ENCODE results near the gene RAB25.
"Not testable (repeated sequence)": the region's sequence is repeated elsewhere in the genome, so short reads cannot be mapped to it uniquely, and the experiment has no call there.

The RAB25 gene

DNA sequence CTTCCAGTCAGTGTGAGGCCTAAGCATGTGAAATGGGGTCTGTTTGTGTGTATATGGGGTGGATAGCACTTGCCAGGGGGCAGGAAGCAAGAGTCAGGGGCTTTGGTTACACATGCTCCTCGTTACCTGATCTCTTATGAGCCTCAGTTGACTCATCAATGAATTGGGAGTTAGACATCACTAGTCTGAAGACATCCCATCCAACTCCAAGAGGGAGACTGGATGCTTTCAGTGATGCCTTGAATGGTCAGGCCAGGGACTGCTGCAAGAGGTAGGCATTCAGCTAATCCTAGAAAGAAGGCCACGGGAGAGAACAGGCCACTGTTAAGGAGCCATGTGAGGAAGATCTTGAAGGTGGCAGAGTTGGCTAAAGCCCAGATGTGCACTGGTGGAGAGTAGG lies 6.3 kb downstream of the RAB25 start:
- Histone ChIP-seq H3K4me3 (ENCODE audit: low read depth, low read length) (no peak overlapping the region), H3K36me3 (no peaks in the 10 kb centered on the region), H3K27me3 (ENCODE audit: insufficient read depth, low read depth, severe bottlenecking) (no peaks in the 10 kb centered on the region), H3K9me3 (ENCODE audit: severe bottlenecking) (no peaks in the 10 kb centered on the region), H3K27ac (no peak overlapping the region)
- DNase-seq = no peak
- TF ChIP-seq, protein P1, sequence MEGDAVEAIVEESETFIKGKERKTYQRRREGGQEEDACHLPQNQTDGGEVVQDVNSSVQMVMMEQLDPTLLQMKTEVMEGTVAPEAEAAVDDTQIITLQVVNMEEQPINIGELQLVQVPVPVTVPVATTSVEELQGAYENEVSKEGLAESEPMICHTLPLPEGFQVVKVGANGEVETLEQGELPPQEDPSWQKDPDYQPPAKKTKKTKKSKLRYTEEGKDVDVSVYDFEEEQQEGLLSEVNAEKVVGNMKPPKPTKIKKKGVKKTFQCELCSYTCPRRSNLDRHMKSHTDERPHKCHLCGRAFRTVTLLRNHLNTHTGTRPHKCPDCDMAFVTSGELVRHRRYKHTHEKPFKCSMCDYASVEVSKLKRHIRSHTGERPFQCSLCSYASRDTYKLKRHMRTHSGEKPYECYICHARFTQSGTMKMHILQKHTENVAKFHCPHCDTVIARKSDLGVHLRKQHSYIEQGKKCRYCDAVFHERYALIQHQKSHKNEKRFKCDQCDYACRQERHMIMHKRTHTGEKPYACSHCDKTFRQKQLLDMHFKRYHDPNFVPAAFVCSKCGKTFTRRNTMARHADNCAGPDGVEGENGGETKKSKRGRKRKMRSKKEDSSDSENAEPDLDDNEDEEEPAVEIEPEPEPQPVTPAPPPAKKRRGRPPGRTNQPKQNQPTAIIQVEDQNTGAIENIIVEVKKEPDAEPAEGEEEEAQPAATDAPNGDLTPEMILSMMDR (IDR thresholded peaks at IDR 0.05; ENCODE audit: low read depth, low read length) = no peak

DNA sequence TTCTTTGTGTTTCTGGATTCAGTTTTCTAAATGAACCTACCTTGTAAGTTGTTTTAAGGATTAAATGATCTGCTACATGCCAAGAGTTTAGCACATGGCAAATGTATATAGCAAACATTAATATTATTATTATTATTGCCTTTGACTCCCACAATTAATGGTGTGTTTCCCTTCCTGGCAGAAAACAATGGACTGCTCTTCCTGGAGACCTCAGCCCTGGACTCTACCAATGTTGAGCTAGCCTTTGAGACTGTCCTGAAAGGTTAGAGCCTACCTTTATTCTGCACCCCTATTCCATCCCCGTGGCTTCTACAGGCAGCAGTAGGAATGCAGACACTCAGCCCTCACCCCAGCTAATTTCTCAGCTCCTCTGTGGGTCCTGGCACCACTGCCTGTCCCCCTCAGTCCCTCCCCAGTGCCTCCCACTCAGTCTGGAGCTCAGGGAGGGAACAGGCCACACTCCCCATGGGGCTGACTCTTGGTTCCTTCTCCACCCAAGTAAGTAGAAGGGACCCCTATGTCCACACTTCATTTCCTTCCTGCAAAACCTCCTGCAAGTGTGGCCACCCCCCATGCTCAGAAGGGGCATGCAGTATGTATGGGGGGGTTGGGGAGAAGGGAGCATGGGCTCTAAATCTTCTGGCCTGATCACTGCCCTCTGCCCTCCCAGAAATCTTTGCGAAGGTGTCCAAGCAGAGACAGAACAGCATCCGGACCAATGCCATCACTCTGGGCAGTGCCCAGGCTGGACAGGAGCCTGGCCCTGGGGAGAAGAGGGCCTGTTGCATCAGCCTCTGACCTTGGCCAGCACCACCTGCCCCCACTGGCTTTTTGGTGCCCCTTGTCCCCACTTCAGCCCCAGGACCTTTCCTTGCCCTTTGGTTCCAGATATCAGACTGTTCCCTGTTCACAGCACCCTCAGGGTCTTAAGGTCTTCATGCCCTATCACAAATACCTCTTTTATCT lies 8.8 kb downstream of the RAB25 start:
- H3K27me3 ChIP-seq (ENCODE audit: insufficient read depth, low read depth, severe bottlenecking) = no peaks in the 10 kb centered on the region
- DNase-seq = no peak
- H3K27ac ChIP-seq = no peak overlapping the region
- H3K4me3 ChIP-seq (ENCODE audit: low read depth, low read length) = no peak overlapping the region
- TF ChIP-seq, protein P1 (IDR thresholded peaks at IDR 0.05; ENCODE audit: low read depth, low read length) = no peak
- peaks cover 16% of the 10 kb centered on the region for H3K36me3 ChIP-seq
- no peaks in the 10 kb centered on the region for H3K9me3 ChIP-seq (ENCODE audit: severe bottlenecking)

DNA sequence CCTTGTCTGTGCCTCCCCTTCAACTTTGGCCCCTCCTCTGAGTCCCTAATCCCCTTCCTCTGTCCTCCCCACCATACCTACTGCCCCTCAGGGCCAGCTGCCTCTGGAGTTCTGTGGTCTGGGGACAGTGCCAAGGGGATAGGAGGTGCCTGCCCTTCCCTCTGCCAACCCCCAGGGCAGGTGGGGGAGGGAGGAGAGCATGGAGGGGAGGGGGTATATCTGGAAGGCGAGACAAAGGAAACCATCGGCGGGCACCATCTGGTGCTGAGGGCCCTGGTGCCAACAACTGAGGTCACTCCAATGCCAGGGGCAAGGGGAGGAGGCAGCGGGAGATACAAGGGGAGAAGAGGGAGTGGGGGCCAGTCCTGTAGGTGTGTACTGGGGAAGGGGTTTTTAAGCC lies 9.6 kb downstream of the RAB25 start:
- DNase-seq = no peak
- TF ChIP-seq, protein P1 (IDR thresholded peaks at IDR 0.05; ENCODE audit: low read depth, low read length) = no peak
- H3K4me3 ChIP-seq (ENCODE audit: low read depth, low read length) = no peak overlapping the region
- H3K27ac ChIP-seq = no peak overlapping the region
- H3K36me3 ChIP-seq = peaks cover 24% of the 10 kb centered on the region
- H3K27me3 ChIP-seq (ENCODE audit: insufficient read depth, low read depth, severe bottlenecking) = no peaks in the 10 kb centered on the region
- H3K9me3 ChIP-seq (ENCODE audit: severe bottlenecking) = no peaks in the 10 kb centered on the region

DNA sequence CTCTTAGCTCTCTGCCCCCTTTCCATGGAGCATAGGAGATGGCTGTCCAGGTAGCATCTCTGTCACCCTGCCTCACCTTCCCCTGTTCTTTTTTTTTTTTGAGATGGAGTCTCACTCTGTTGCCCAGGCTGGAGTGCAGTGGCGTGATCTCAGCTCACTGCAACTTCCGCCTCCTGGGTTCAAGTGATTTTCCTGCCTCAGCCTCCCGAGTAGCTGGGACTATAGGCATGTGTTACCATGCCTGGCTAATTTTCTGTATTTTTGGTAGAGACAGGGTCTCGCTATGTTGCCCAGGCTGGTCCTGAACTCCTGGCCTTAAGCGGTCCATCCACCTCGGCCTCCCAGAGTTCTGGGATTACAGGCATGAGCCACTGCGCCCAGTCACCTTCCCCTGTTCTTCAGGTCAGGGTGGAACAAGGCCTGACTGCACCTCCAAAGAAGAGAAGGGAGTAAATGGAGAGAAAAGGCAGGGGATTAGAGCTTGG lies 10.4 kb downstream of the RAB25 start:
- DNase-seq; H3K9me3 ChIP-seq (ENCODE audit: severe bottlenecking); H3K4me3 ChIP-seq (ENCODE audit: low read depth, low read length): not testable (repeated sequence)

DNA sequence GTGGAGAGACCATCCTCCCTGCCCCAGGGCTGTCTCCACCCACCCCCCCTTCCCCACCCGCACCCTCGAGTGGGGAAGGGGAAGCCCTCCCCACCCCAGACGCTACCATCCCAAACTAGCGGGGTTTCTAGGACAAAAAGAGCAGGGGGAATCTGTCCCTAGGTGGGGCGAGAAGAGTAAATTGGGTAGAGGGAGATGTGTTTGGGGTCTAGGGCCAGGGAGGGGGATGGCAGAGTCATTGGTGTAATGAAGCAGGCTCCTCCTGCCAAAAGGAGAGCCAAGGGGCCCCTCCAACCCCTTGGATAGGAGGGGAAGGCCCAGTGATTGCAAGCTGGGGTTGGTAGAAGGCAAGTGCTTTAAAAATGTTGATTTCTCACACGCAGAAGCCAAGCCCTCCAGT lies 11.3 kb downstream of the RAB25 start:
- Histone ChIP-seq H3K27me3 (ENCODE audit: insufficient read depth, low read depth, severe bottlenecking) (no peaks in the 10 kb centered on the region), H3K4me3 (ENCODE audit: low read depth, low read length) (no peak overlapping the region), H3K27ac (no peak overlapping the region), H3K36me3 (peaks cover 41% of the 10 kb centered on the region), H3K9me3 (ENCODE audit: severe bottlenecking) (no peaks in the 10 kb centered on the region)
- no peak for DNase-seq
- TF ChIP-seq, protein P1 (IDR thresholded peaks at IDR 0.05; ENCODE audit: low read depth, low read length) = no peak

More for the DNA sequence above, 10.4 kb downstream of the RAB25 start:
- peaks cover 32% of the 10 kb centered on the region for H3K36me3 ChIP-seq
- H3K27me3 ChIP-seq (ENCODE audit: insufficient read depth, low read depth, severe bottlenecking); H3K27ac ChIP-seq: not testable (repeated sequence)

DNA sequence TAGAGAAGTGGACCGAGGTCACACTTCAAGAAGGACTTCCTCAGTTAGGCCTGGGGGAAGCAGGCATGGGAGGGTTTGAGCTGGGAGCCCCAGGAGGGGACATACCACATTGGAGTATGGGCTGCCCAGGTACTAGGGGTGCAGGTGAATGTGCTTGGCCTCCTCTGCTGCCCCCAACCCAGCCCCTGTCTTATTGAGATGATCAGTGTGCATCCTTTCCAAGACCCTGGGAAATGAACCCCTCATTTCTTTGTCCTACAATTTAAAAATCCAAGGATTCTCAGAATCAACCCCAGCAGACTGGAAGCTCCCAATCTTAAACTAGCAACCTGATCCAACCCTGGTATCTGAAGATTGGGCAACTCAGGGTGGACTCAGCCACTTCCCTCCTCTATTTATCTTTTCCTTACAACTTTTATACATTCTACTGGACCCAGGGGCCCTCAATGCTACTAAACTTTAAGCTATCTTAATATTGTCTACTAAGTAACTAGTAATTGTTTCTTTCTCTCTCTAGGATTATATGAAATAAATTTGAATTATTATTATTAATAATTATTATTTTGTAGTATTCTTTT lies 12.2 kb downstream of the RAB25 start:
- H3K27me3 ChIP-seq (ENCODE audit: insufficient read depth, low read depth, severe bottlenecking) = no peaks in the 10 kb centered on the region
- H3K36me3 ChIP-seq = peaks cover 51% of the 10 kb centered on the region
- no peak for DNase-seq
- no peaks in the 10 kb centered on the region for H3K9me3 ChIP-seq (ENCODE audit: severe bottlenecking)
- peak overlapping the region; percentile 70 for H3K27ac ChIP-seq
- no peak overlapping the region for H3K4me3 ChIP-seq (ENCODE audit: low read depth, low read length)
- TF ChIP-seq, protein P1 (IDR thresholded peaks at IDR 0.05; ENCODE audit: low read depth, low read length) = no peak
